ENCODE measurements around the gene TUB. TPM values are rescaled to one million over a fixed set of nuclear protein-coding genes. Genes with fewer than 3 reads are reported as not detected.
A peak's percentile ranks its signal among the peaks of the same experiment; 100 is the strongest.

The TUB gene
- total and polyA plus RNA-seq, 3 experiments from 2014 or later = 0.11 to 0.24 TPM; not detected in 1

DNA sequence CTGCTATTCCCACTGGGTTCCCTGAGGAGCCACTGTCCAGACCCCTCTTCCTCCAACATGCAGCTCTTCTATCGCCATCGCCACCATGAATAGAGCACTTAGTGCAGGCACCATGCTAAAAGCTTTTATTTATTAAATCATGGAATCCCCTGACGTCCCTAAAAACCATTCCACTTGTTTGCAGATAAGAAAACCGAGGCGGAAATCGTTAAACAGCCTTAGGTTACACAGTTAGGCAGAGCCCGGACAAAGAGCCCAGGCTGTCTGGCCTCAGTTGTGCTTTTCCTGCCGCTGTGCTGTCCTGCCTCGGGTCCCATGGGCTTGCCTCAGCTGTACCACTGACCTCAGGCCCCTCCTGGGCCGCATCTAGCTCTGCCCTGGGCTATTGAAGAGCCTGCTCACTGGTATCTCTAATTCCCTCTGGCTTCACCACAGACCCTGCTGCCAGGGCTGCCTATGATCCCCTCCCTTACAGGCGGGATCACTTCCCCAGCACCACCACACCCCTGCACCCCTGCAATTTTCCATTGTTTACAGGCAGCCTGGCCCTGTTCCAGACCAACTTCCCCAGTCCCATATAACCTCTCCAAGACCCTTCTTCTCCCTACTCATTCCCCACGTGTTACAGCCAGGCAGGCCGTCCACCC is 13.0 kb upstream of the TUB start:
- no peaks in the 10 kb centered on the region for H3K4me1 ChIP-seq (ENCODE audit: insufficient read depth, low read length)
- H3K27me3 ChIP-seq (ENCODE audit: insufficient read depth, low read length, poor library complexity, severe bottlenecking) = no peaks in the 10 kb centered on the region
- no peak overlapping the region for H3K4me3 Mint-ChIP-seq
- H3K27me3 Mint-ChIP-seq = peaks cover 9 to 37% of the 10 kb centered on the region in 2 donors
- no peak overlapping the region for H3K27ac Mint-ChIP-seq
- H3K36me3 ChIP-seq (ENCODE audit: insufficient read depth, low read length) = no peaks in the 10 kb centered on the region
- DNase-seq = no peak
- peaks cover 0 to 1% (median 0%) of the 10 kb centered on the region in 3 donors for H3K36me3 Mint-ChIP-seq
- ChIA-PET CTCF (interaction anchor here (1.5 kb wide), 1 partner anchor 31 kb away, joined by 3 read pairs; no protein-coding TSS in a partner anchor), POLR2A (no interaction called here)
- no peaks in the 10 kb centered on the region for H3K4me1 Mint-ChIP-seq
- H3K4me3 ChIP-seq (ENCODE audit: low read length) = no peak overlapping the region
- H3K9me3 ChIP-seq (ENCODE audit: low read length) = no peaks in the 10 kb centered on the region
- H3K27ac ChIP-seq (ENCODE audit: low read depth, low read length) = no peak overlapping the region
- H3K9me3 Mint-ChIP-seq = peaks cover 0 to 3% (median 0%) of the 10 kb centered on the region in 5 donors

DNA sequence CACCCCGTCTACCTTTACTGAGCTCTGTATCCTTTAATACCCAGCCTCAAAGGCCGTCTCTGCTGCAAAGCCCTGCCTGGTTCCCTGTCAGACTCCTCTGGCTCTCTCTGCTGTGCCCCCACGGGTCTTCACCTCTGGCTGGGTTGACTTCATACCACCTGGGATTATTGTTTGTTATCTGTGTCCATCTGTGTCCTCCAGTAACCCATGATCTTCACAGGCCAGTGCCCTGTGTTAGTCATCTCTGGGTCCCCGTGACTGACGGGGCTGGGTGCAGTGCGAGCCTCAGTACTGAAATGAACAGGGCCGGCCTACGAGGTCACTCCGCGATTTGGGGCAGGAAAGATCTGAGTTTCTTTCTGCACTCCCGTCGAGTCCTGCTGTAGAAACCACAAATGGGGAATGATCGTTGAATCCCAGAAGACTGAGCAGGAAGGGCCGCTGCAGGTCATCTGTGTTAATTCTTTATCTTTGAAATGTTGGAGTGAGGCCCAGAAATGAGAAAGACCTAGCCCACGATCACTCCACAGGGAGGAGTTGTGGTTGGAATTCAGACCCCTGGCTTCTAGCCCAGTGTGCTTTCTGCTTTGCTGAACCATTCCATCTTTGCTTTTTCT is 12.3 kb upstream of the TUB start:
- H3K27ac ChIP-seq (ENCODE audit: low read depth, low read length) = no peak overlapping the region
- ChIA-PET POLR2A (no interaction called here), CTCF (no interaction called here)
- peaks cover 0 to 3% (median 0%) of the 10 kb centered on the region in 5 donors for H3K9me3 Mint-ChIP-seq
- DNase-seq = peak in 1 of 5 donors; percentile 19
- no peaks in the 10 kb centered on the region for H3K36me3 ChIP-seq (ENCODE audit: insufficient read depth, low read length)
- H3K4me1 ChIP-seq (ENCODE audit: insufficient read depth, low read length) = no peaks in the 10 kb centered on the region
- peaks cover 0 to 1% (median 0%) of the 10 kb centered on the region in 3 donors for H3K36me3 Mint-ChIP-seq
- H3K27me3 ChIP-seq (ENCODE audit: insufficient read depth, low read length, poor library complexity, severe bottlenecking) = no peaks in the 10 kb centered on the region
- H3K9me3 ChIP-seq (ENCODE audit: low read length) = no peaks in the 10 kb centered on the region
- H3K4me1 Mint-ChIP-seq = no peaks in the 10 kb centered on the region
- H3K4me3 Mint-ChIP-seq = no peak overlapping the region
- H3K27ac Mint-ChIP-seq = no peak overlapping the region
- H3K27me3 Mint-ChIP-seq = peaks cover 9 to 40% of the 10 kb centered on the region in 2 donors
- H3K4me3 ChIP-seq (ENCODE audit: low read length) = no peak overlapping the region

DNA sequence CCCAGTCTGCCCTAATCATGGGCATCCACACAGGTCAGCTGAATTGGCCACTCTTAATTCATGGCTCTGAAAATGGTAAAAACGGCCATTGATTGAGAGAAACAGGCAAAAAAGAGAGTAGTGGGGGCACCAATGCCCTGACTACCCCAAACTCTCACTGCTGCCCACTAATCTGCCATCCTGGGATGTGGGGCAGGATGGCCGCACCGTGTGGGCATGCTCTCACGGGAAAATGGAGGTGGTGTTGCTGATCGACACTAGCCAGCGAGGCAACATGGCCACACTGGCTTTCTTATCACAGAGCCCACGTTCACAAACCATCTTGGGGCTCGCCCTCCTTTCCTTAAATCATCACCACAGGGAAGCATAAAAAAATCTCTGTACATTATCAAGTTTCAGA is 11.2 kb upstream of the TUB start:
- CTCF ChIA-PET = no interaction called here

DNA sequence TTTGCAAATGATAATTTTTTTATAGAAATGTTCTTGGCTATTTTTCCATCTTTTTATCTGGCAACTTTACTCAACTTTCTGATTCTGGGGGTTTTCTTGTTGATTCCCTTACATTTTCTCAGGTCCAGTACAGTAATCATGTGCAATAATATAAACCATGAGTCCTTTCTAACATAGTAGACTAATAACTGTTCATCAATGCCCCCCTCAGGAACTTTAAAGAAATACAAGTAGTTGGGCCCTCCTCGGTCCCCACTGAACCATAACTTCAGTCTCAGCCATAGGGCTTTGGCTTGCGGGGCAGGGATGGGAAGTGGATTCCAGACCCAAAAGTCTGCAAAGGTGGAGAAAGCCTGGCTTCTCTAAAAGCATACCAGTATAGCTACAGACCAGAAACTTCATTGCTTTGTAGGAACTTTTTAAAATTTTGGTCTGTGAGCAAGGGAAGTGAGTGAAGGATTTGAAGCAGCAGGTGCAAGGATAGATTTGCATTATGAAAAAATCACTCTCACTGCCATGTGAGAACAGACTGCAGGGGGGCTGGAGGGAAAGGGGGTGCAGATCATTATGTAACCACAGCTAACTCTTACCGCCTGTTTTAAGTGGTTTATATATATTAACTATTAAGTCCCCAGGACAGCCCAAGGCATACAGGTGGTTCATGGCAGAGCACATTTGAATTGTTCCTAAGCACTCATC is 10.4 kb upstream of the TUB start:
- H3K4me3 ChIP-seq (ENCODE audit: low read length) = no peak overlapping the region
- ChIA-PET CTCF (interaction anchor here (0.9 kb wide), 1 partner anchor 29 kb away, joined by 3 read pairs; no protein-coding TSS in a partner anchor), POLR2A (no interaction called here)
- peak in 1 of 5 donors; percentile 9 for DNase-seq
- H3K4me1 Mint-ChIP-seq = no peaks in the 10 kb centered on the region
- no peaks in the 10 kb centered on the region for H3K9me3 ChIP-seq (ENCODE audit: low read length)
- peaks cover 0 to 3% (median 0%) of the 10 kb centered on the region in 5 donors for H3K9me3 Mint-ChIP-seq
- no peak overlapping the region for H3K4me3 Mint-ChIP-seq
- H3K36me3 ChIP-seq (ENCODE audit: insufficient read depth, low read length) = no peaks in the 10 kb centered on the region
- H3K27ac ChIP-seq (ENCODE audit: low read depth, low read length) = no peak overlapping the region
- no peaks in the 10 kb centered on the region for H3K4me1 ChIP-seq (ENCODE audit: insufficient read depth, low read length)
- no peaks in the 10 kb centered on the region for H3K36me3 Mint-ChIP-seq
- no peaks in the 10 kb centered on the region for H3K27me3 ChIP-seq (ENCODE audit: insufficient read depth, low read length, poor library complexity, severe bottlenecking)
- H3K27ac Mint-ChIP-seq = no peak overlapping the region
- peaks cover 14 to 44% of the 10 kb centered on the region in 2 donors for H3K27me3 Mint-ChIP-seq

More for the DNA sequence above, 11.2 kb upstream of the TUB start:
- Histone ChIP-seq H3K36me3 (ENCODE audit: insufficient read depth, low read length) (no peaks in the 10 kb centered on the region), H3K4me3 (ENCODE audit: low read length) (no peak overlapping the region), H3K27me3 (ENCODE audit: insufficient read depth, low read length, poor library complexity, severe bottlenecking) (no peaks in the 10 kb centered on the region), H3K27ac (ENCODE audit: low read depth, low read length) (no peak overlapping the region), H3K9me3 (ENCODE audit: low read length) (no peaks in the 10 kb centered on the region), H3K4me1 (ENCODE audit: insufficient read depth, low read length) (no peaks in the 10 kb centered on the region)
- H3K4me1 Mint-ChIP-seq = no peaks in the 10 kb centered on the region
- no peaks in the 10 kb centered on the region for H3K36me3 Mint-ChIP-seq
- peaks cover 0 to 3% (median 0%) of the 10 kb centered on the region in 5 donors for H3K9me3 Mint-ChIP-seq
- H3K4me3 Mint-ChIP-seq = no peak overlapping the region
- H3K27ac Mint-ChIP-seq = no peak overlapping the region
- peaks cover 14 to 44% of the 10 kb centered on the region in 2 donors for H3K27me3 Mint-ChIP-seq
- no peak for DNase-seq
- POLR2A ChIA-PET = no interaction called here

DNA sequence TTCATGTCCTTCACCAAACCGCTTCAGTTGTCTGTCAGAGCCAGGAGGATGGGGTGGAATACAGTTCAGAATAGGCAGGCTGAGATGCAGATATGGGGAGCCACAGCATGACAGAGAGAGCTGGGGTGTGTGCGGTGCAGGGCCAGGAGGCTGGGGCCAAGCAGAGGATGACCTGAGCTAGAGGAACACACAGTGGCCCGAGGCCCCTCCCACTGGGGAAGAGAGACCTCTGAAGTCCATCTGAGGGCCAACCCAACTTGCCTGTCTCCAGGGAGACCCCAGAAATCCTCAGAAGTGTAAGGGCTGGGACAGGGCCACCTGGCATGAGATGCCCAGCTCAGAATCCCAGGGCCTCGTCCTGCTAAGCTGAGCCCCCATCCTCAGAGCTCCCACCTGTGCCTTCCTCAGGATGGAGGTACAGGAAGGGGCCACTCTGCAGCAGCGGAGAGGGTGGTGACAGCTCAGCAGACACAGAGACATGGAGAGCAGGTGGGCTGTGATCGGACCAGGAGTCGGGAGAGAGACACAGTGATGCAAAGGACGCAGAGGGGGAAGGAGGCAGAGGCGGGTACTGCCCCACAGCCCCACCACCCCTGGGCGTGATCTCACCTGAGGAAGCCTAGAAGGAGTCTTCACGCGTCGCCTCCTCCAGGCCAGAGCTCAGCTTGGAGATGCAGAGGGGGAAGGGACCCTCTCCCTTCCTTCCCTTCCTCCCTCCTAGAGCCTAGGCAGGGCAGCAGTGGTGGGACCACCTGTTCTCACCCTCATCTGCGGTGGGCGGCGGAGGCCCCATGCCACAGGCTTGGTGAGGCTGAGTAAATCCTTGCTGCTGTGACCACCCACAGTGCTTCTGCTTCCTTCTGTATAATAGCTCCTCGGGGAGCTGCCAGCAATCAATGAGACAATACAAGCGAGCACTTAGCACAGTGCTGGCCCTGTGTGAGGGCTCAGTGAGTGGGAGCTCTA is 9.1 kb upstream of the TUB start:
- no peaks in the 10 kb centered on the region for H3K36me3 Mint-ChIP-seq
- ChIA-PET POLR2A (no interaction called here), CTCF (interaction anchor here (1.2 to 1.7 kb wide), 3 partner anchors 27 to 65 kb away, joined by 4 to 5 read pairs (median 5); no protein-coding TSS in a partner anchor)
- H3K4me1 ChIP-seq (ENCODE audit: insufficient read depth, low read length) = no peaks in the 10 kb centered on the region
- no peaks in the 10 kb centered on the region for H3K4me1 Mint-ChIP-seq
- H3K27ac ChIP-seq (ENCODE audit: low read depth, low read length) = no peak overlapping the region
- H3K9me3 Mint-ChIP-seq = peaks cover 0 to 3% (median 0%) of the 10 kb centered on the region in 5 donors
- no peak overlapping the region for H3K27ac Mint-ChIP-seq
- H3K4me3 ChIP-seq (ENCODE audit: low read length) = no peak overlapping the region
- no peaks in the 10 kb centered on the region for H3K9me3 ChIP-seq (ENCODE audit: low read length)
- H3K4me3 Mint-ChIP-seq = no peak overlapping the region
- DNase-seq = peak in 1 of 5 donors; percentile 28
- H3K36me3 ChIP-seq (ENCODE audit: insufficient read depth, low read length) = no peaks in the 10 kb centered on the region
- H3K27me3 Mint-ChIP-seq = peaks cover 14 to 43% of the 10 kb centered on the region in 2 donors
- no peaks in the 10 kb centered on the region for H3K27me3 ChIP-seq (ENCODE audit: insufficient read depth, low read length, poor library complexity, severe bottlenecking)

DNA sequence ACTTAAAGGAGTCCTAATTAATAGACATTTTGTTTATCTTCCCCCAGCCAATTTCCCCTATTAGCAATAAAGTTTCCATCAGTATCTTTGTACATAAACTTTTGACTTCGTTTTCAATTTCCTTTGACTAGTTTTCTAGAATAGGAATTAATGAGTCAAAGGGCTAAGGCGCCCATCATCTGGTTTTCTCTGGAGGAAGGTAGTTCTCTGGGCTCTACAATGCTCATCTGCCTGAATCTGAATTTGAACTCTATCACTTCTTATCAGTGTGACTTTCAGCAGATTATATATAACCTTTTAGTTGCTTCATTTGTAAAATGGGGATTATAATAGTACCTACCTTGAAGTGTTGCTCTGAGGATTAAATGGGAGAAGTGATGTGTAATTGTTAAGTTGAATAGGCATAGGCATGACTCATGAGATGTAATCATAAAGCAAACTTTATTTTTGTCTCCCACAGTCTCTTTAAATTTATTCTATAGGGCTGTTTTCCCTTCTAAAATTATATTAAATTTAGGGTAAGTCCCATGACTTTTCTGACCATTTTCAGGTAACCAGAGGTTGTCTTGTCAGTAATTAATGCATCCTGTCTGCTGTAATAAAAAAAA is 5.8 kb upstream of the TUB start:
- POLR2A ChIA-PET = no interaction called here
- Mint-ChIP-seq H3K4me1 (no peaks in the 10 kb centered on the region), H3K36me3 (peaks cover 0 to 4% (median 0%) of the 10 kb centered on the region in 3 donors), H3K27ac (no peak overlapping the region), H3K27me3 (peaks cover 19 to 39% of the 10 kb centered on the region in 2 donors), H3K9me3 (peaks cover 0 to 3% (median 0%) of the 10 kb centered on the region in 5 donors), H3K4me3 (no peak overlapping the region)
- H3K27me3 ChIP-seq (ENCODE audit: insufficient read depth, low read length, poor library complexity, severe bottlenecking) = no peaks in the 10 kb centered on the region
- CTCF ChIA-PET = no interaction called here
- H3K36me3 ChIP-seq (ENCODE audit: insufficient read depth, low read length) = no peaks in the 10 kb centered on the region
- H3K9me3 ChIP-seq (ENCODE audit: low read length) = no peaks in the 10 kb centered on the region
- H3K4me3 ChIP-seq (ENCODE audit: low read length) = no peak overlapping the region
- no peak for DNase-seq
- no peaks in the 10 kb centered on the region for H3K4me1 ChIP-seq (ENCODE audit: insufficient read depth, low read length)
- H3K27ac ChIP-seq (ENCODE audit: low read depth, low read length) = no peak overlapping the region

DNA sequence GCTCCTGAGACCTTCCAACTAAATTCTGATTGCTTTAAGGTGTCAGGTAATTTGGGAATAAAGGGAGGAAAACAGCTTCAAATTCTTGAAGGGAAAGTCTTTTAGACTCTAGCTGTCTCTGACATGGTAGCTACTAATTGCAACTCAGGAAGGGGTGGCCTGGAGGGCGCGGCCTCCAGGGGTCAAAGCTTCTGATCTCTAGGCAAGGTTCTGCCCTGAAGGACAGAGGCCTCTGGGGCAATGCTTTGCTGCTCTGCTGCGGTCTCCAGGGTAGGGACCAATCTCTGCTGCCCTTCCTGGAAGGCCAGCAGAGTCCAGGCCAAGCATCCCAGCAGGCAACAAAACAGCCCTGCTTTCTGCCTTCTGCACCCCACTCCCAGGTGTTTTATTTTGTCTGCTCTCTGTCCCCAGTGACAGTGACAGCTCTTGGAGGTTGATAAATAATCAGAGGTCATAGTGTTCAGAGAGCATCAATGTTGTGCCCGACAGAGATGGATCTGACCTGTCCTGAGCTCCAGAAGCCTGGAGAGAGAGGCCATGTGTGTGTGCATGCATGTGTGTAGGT is 1.8 kb upstream of the TUB start:
- H3K27ac Mint-ChIP-seq = no peak overlapping the region
- Histone ChIP-seq H3K9me3 (ENCODE audit: low read length) (no peaks in the 10 kb centered on the region), H3K27me3 (ENCODE audit: insufficient read depth, low read length, poor library complexity, severe bottlenecking) (peaks cover 12% of the 10 kb centered on the region), H3K4me1 (ENCODE audit: insufficient read depth, low read length) (no peaks in the 10 kb centered on the region), H3K36me3 (ENCODE audit: insufficient read depth, low read length) (no peaks in the 10 kb centered on the region), H3K4me3 (ENCODE audit: low read length) (no peak overlapping the region), H3K27ac (ENCODE audit: low read depth, low read length) (no peak overlapping the region)
- peak in 1 of 5 donors; percentile 10 for DNase-seq
- H3K4me1 Mint-ChIP-seq = peaks cover 0 to 14% (median 7%) of the 10 kb centered on the region in 3 donors
- peaks cover 19 to 44% of the 10 kb centered on the region in 2 donors for H3K27me3 Mint-ChIP-seq
- peak overlapping the region in 3 of 7 donors; percentile 31 to 55 (median 32) for H3K4me3 Mint-ChIP-seq
- peaks cover 0 to 3% (median 0%) of the 10 kb centered on the region in 5 donors for H3K9me3 Mint-ChIP-seq
- peaks cover 0 to 4% (median 0%) of the 10 kb centered on the region in 3 donors for H3K36me3 Mint-ChIP-seq
- POLR2A ChIA-PET = no interaction called here
- CTCF ChIA-PET = interaction anchor here (1.3 to 1.6 kb wide), 2 partner anchors 20 to 46 kb away, joined by 5 to 6 read pairs; no protein-coding TSS in a partner anchor

Data from CD8-positive, alpha-beta memory T cell (primary cell).